ENCODE results near the gene GALNT17.

DNA sequence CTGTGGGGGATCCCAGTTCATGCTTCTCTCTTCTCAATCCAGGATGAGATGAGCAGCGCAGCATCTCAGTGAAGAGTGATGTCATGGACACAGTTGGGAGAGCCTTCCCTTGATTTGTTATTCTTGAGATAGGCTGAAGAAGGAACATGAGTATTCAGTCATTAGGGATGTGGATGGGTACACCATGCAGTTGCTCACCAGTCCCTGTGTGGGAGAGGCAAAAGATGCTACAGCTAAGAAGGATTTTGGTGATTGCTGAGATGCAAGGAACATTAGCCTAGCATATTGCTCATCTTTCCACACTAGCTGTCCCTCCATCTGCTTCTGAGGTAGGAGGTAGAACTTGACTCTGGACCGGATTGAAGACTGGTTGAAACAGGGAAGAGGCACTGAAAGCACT lies 179.6 kb downstream of the GALNT17 start:
- TF ChIP-seq EZH2 (IDR thresholded peaks at IDR 0.05) (no peak), POLR2AphosphoS5 (IDR thresholded peaks at IDR 0.05; ENCODE audit: borderline replicate concordance, low read depth, low read length) (no peak), FOXP2 (optimal IDR thresholded peaks at IDR 0.05; ENCODE audit: control extremely low read depth, extremely low read length, insufficient read depth) (no peak)
